Endothelial cell of umbilical vein (primary cell): ENCODE results near the gene FBXL13. TPM values are rescaled to one million over a fixed set of nuclear protein-coding genes. Genes with fewer than 3 reads are reported as not detected.
"Not testable (repeated sequence)": the region's sequence is repeated elsewhere in the genome, so short reads cannot be mapped to it uniquely, and the experiment has no call there.

ENCODE experiments used
- BruUV-seq: library from RNA; stranded (reverse); fragments of 400-500 nt; replicated peaks from 2 replicates; lab custom pipeline; 2021; lab: Mats Ljungman, UMichigan
- CTCF ChIA-PET: fragments of 300-600, 350-600 bp; sonication (Branson Sonifier 250); formaldehyde crosslinking; loops from one replicate; lab custom pipeline; 2021; ENCODE audit warnings: antibody characterized with exemption, inconsistent platforms; lab: Charles Lee
- POLR2A ChIA-PET: fragments of 300-600, 350-600 bp; sonication (Branson Sonifier 250); formaldehyde crosslinking; loops from one replicate; lab custom pipeline; 2021; ENCODE audit warnings: antibody characterized with exemption, inconsistent platforms; lab: Charles Lee
- DNase-seq: peaks from one replicate; pipeline ENCODE4 v3.0.0-alpha.2; 2011; ENCODE audit warnings: low read depth, low spot score
- FAIRE-seq: peaks from 2 replicates; lab custom pipeline; 2011; peaks lifted over from hg19 to GRCh38; lab: Jason Lieb, UNC
- H2AFZ ChIP-seq: 2 replicates; pipeline ENCODE4 v1.6.0; 2012; ENCODE audit warnings: low read depth, low read length, control low read depth, inconsistent platforms
- H3K27ac ChIP-seq: 2 replicates; pipeline ENCODE4 v1.5.1; 2011; ENCODE audit warnings: low read depth, mild to moderate bottlenecking, control low read depth, low read length, moderate library complexity; ENCODE audit not compliant: insufficient read depth
- H3K27me3 ChIP-seq, 2 experiments: 2 replicates each; pipeline versions ENCODE4 v1.6.0 to v1.6.1; 2011; ENCODE audit warnings: low read length in 2 of 2, mixed read lengths in 1 of 2; ENCODE audit not compliant: control insufficient read depth in 2 of 2, insufficient read depth in 2 of 2
- H3K36me3 ChIP-seq, 2 experiments: 2 replicates in 1 of 2; 3 replicates in 1 of 2; pipeline ENCODE4 v1.5.1; 2011; ENCODE audit warnings: low read length in 2 of 2, mild to moderate bottlenecking in 1 of 2, moderate library complexity in 1 of 2; ENCODE audit not compliant: control insufficient read depth in 2 of 2, insufficient read depth in 2 of 2; ENCODE audit errors: extremely low read depth in 1 of 2
- H3K4me1 ChIP-seq: 3 replicates; pipeline ENCODE4 v1.5.1; 2011; ENCODE audit warnings: mild to moderate bottlenecking, low read length; ENCODE audit not compliant: control insufficient read depth, insufficient read depth; ENCODE audit errors: extremely low read depth
- H3K4me2 ChIP-seq: 2 replicates; pipeline ENCODE4 v1.6.1; 2011; ENCODE audit warnings: low read length, control low read depth, mixed read lengths; ENCODE audit not compliant: insufficient read depth
- H3K4me3 ChIP-seq, 3 experiments: fragments of 200-600 bp in 1 of 3; sonication (generic), shearing (Covaris generic) in 1 of 3; replicated peaks in 1 of 3; 2 replicates each; pipeline ENCODE4 v1.5.1; 2011 to 2016; ENCODE audit warnings: control low read depth in 3 of 3, low read length in 3 of 3, mild to moderate bottlenecking in 2 of 3, inconsistent platforms in 1 of 3, low read depth in 1 of 3, moderate library complexity in 1 of 3; ENCODE audit not compliant: insufficient read depth in 1 of 3
- H3K79me2 ChIP-seq: 2 replicates; pipeline ENCODE4 v1.6.0; 2012; ENCODE audit warnings: low read length, inconsistent platforms; ENCODE audit not compliant: control insufficient read depth, insufficient read depth
- H3K9ac ChIP-seq: replicated peaks from 2 replicates; pipeline ENCODE3; 2011; ENCODE audit warnings: low read length, control low read depth; ENCODE audit not compliant: insufficient read depth; ENCODE audit errors: extremely low read depth
- H3K9me1 ChIP-seq: replicated peaks from 3 replicates; pipeline ENCODE4 v1.6.0; 2011; ENCODE audit warnings: mild to moderate bottlenecking, low read length; ENCODE audit not compliant: control insufficient read depth, insufficient read depth; ENCODE audit errors: extremely low read depth
- H3K9me3 ChIP-seq: replicated peaks from 2 replicates; pipeline ENCODE4 v1.5.1; 2012; ENCODE audit warnings: low read length, inconsistent platforms; ENCODE audit not compliant: control insufficient read depth, insufficient read depth
- H4K20me1 ChIP-seq: replicated peaks from 2 replicates; pipeline ENCODE3; 2011; ENCODE audit warnings: mild to moderate bottlenecking, low read length; ENCODE audit not compliant: control insufficient read depth, insufficient read depth; ENCODE audit errors: extremely low read depth
- CTCF ChIP-seq, 2 donors: IDR thresholded peaks; 1 replicate in 1 of 2; 2 replicates in 1 of 2; pipeline ENCODE4 v1.5.1; 2011; ENCODE audit warnings: low read length in 2 of 2, mild to moderate bottlenecking in 2 of 2, moderate library complexity in 2 of 2, control low read depth in 1 of 2, inconsistent platforms in 1 of 2, low read depth in 1 of 2; ENCODE audit not compliant: insufficient read depth in 1 of 2; ENCODE audit errors: extremely low read depth in 1 of 2
- EZH2 ChIP-seq: IDR thresholded peaks from 2 replicates; pipeline ENCODE4 v1.6.1; 2012; ENCODE audit warnings: borderline replicate concordance, low read depth, mild to moderate bottlenecking, moderate library complexity, low read length, inconsistent platforms; ENCODE audit not compliant: severe bottlenecking
- FOS ChIP-seq: IDR thresholded peaks from 2 replicates; pipeline ENCODE4 v1.6.1; 2011; ENCODE audit warnings: mild to moderate bottlenecking, low read length, moderate library complexity, borderline replicate concordance; ENCODE audit not compliant: insufficient read depth
- GATA2 ChIP-seq: IDR thresholded peaks from 2 replicates; pipeline ENCODE4 v1.7.0; 2011; ENCODE audit warnings: low read depth, mild to moderate bottlenecking, moderate library complexity, mixed read lengths, low read length; ENCODE audit not compliant: insufficient read length, insufficient read depth
- JUN ChIP-seq: IDR thresholded peaks from 2 replicates; pipeline ENCODE4 v1.6.1; 2011; ENCODE audit warnings: borderline replicate concordance, low read depth; ENCODE audit not compliant: insufficient read length, insufficient read depth
- MAX ChIP-seq: IDR thresholded peaks from 2 replicates; pipeline ENCODE4 v1.6.1; 2011; ENCODE audit not compliant: insufficient read depth, insufficient read length
- MYC ChIP-seq: IDR thresholded peaks from one replicate; pipeline ENCODE4 v1.6.1; 2011; ENCODE audit warnings: mild to moderate bottlenecking, low read depth, low read length
- POLR2A ChIP-seq: IDR thresholded peaks from 2 replicates; pipeline ENCODE4 v1.6.1; 2012; ENCODE audit warnings: low read depth, mild to moderate bottlenecking, control low read depth, low read length
- POLR2AphosphoS5 ChIP-seq: IDR thresholded peaks from 2 replicates; pipeline ENCODE4 v1.6.1; 2012; ENCODE audit warnings: low read depth, mild to moderate bottlenecking, control low read depth, low read length, moderate library complexity; ENCODE audit not compliant: insufficient read depth
- dilution Hi-C: fragments of 300-500 bp; cut with MboI; formaldehyde crosslinking; loops from one replicate; pipeline ENCODE4 v1.15.0; 2019; ENCODE audit warnings: low sequenced_read_pairs; ENCODE audit not compliant: extremely low pct_ligation_motif_present
- intact Hi-C: fragments of 100-400 bp; cut with micrococcal nuclease; formaldehyde crosslinking; loops from one replicate; pipeline ENCODE4 v1.10.0; 2022
- polyA plus RNA-seq, 4 experiments: library from polyadenylated mRNA; depleted of rRNA in 3 of 4; stranded (reverse) in 3 of 4; unstranded in 1 of 4; fragments of >200 nt; gene quantifications; 2 replicates each; pipeline versions ENCODE4 v1.2.1 to v1.2.3, GENCODE V29; 2011 to 2012; ENCODE audit warnings: missing spikeins in 1 of 4
- total RNA-seq: library from RNA; stranded (reverse); gene quantifications from 2 replicates; pipeline ENCODE4 v1.2.3, GENCODE V29; 2021

The FBXL13 gene
- total and polyA plus RNA-seq, 2 donors (not counting 3 experiments of a cell fraction or from before 2014, with no cell fraction given): 3.9 to 4.6 TPM

GRCh38 chr7:103037476-103037822, 37.1 kb downstream of the FBXL13 start:
- H4K20me1 ChIP-seq: no peaks in the 10 kb centered on the region
- H3K36me3 ChIP-seq: no peaks in the 10 kb centered on the region
- H3K4me1 ChIP-seq: no peaks in the 10 kb centered on the region
- no TSS peak for BruUV-seq
- H3K79me2 ChIP-seq: no peaks in the 10 kb centered on the region
- TF ChIP-seq EZH2 (no peak), GATA2 (no peak), MAX (no peak), MYC (no peak), POLR2AphosphoS5 (no peak), FOS (no peak), POLR2A (no peak), CTCF (IDR thresholded peaks at IDR 0.05; ENCODE audit: extremely low read depth in 1 of 2, insufficient read depth in 1 of 2, low read depth in 1 of 2, low read length in 2 of 2) (no peak), JUN (no peak)
- no peak overlapping the region for H2AFZ ChIP-seq
- ChIA-PET CTCF (interaction anchor here (1.1 to 2.0 kb wide), 2 partner anchors 12 to 25 kb away, joined by 3 to 7 read pairs; no protein-coding TSS in a partner anchor), POLR2A (no interaction called here)
- DNase-seq (no peak), FAIRE-seq (peak; percentile 38)
- no peak overlapping the region for H3K9ac ChIP-seq
- H3K4me3 ChIP-seq: no peak overlapping the region
- no peaks in the 10 kb centered on the region for H3K9me1 ChIP-seq
- no peak overlapping the region for H3K27ac ChIP-seq
- H3K4me2 ChIP-seq: no peak overlapping the region
- H3K9me3 ChIP-seq: no peaks in the 10 kb centered on the region
- no peaks in the 10 kb centered on the region for H3K27me3 ChIP-seq
- dilution Hi-C loops (no loop called here), intact Hi-C loops (no loop called here)

GRCh38 chr7:103034318-103034717, 40.3 kb downstream of the FBXL13 start:
- H3K27me3 ChIP-seq, H3K4me1 ChIP-seq, H3K79me2 ChIP-seq, H3K27ac ChIP-seq, H3K9ac ChIP-seq, H2AFZ ChIP-seq, H3K4me3 ChIP-seq, H4K20me1 ChIP-seq, H3K4me2 ChIP-seq, intact Hi-C loops, BruUV-seq, H3K9me3 ChIP-seq, FAIRE-seq, H3K36me3 ChIP-seq, POLR2A ChIA-PET, dilution Hi-C loops, DNase-seq, H3K9me1 ChIP-seq: not testable (repeated sequence)
- CTCF ChIA-PET: interaction anchor here (0.7 kb wide), 1 partner anchor 28 kb away, joined by 3 read pairs; no protein-coding TSS in a partner anchor
